Hepatocyte (in vitro differentiated cells): ENCODE measurements around the gene CFAP161. TPM values are rescaled to one million over a fixed set of nuclear protein-coding genes. Genes with fewer than 3 reads are reported as not detected.

Source experiments
- DNase-seq: peaks from one replicate; pipeline ENCODE4 v3.0.0-alpha.2; 2016; ENCODE audit warnings: low spot score
- H2AFZ ChIP-seq: fragments of 200-600 bp; sonication (generic); 2 replicates; pipeline ENCODE4 v1.6.0; 2016; ENCODE audit warnings: antibody characterized with exemption, mild to moderate bottlenecking
- H3K27ac ChIP-seq: fragments of 200-600 bp; sonication (generic); 2 replicates; pipeline ENCODE4 v1.5.1; 2016; ENCODE audit warnings: mild to moderate bottlenecking
- H3K27me3 ChIP-seq: fragments of 200-600 bp; sonication (generic); 2 replicates; pipeline ENCODE4 v1.6.1; 2016
- H3K36me3 ChIP-seq: fragments of 200-600 bp; sonication (generic); replicated peaks from 2 replicates; pipeline ENCODE4 v1.5.1; 2016; ENCODE audit warnings: low read depth; ENCODE audit not compliant: insufficient read depth
- H3K4me1 ChIP-seq: fragments of 200-600 bp; sonication (generic); 2 replicates; pipeline ENCODE4 v1.5.1; 2016; ENCODE audit warnings: mild to moderate bottlenecking, moderate library complexity; ENCODE audit not compliant: insufficient read depth
- H3K4me2 ChIP-seq: fragments of 200-600 bp; sonication (generic); 2 replicates; pipeline ENCODE4 v1.6.0; 2016
- H3K4me3 ChIP-seq: fragments of 200-600 bp; sonication (generic); 2 replicates; pipeline ENCODE4 v1.5.1; 2016; ENCODE audit warnings: mild to moderate bottlenecking
- H3K79me2 ChIP-seq: fragments of 200-600 bp; sonication (generic); 2 replicates; pipeline ENCODE4 v1.6.0; 2017; ENCODE audit warnings: mild to moderate bottlenecking
- H3K9me2 ChIP-seq: fragments of 200-600 bp; sonication (generic); replicated peaks from 2 replicates; pipeline ENCODE4 v1.6.0; 2017; ENCODE audit warnings: mild to moderate bottlenecking; ENCODE audit not compliant: insufficient read depth
- H3K9me3 ChIP-seq: fragments of 200-600 bp; sonication (generic); 2 replicates; pipeline ENCODE4 v1.5.1; 2016; ENCODE audit warnings: low read depth, mild to moderate bottlenecking
- H4K20me1 ChIP-seq: fragments of 200-600 bp; sonication (generic); 2 replicates; pipeline ENCODE4 v1.6.0; 2016; ENCODE audit warnings: mild to moderate bottlenecking; ENCODE audit not compliant: insufficient read depth, poor library complexity, severe bottlenecking
- CTCF ChIP-seq: fragments of 200-600 bp; sonication (generic); IDR thresholded peaks from 2 replicates; pipeline ENCODE4 v1.5.1; 2016; ENCODE audit warnings: antibody characterized with exemption, mild to moderate bottlenecking; ENCODE audit not compliant: poor library complexity
- EZH2 ChIP-seq: fragments of 200-600 bp; sonication (generic); IDR thresholded peaks from 2 replicates; pipeline ENCODE4 v1.6.1; 2016; ENCODE audit warnings: antibody characterized with exemption, mild to moderate bottlenecking, borderline replicate concordance
- EZH2phosphoT487 ChIP-seq: fragments of 200-600 bp; sonication (generic); IDR thresholded peaks from one replicate; pipeline ENCODE4 v1.6.1; 2018; ENCODE audit warnings: antibody characterized with exemption, mild to moderate bottlenecking, low read depth, moderate library complexity; ENCODE audit not compliant: unreplicated experiment, severe bottlenecking
- WGBS: methylation state at CpG from one replicate; pipeline ENCODE4 v1.1.6; 2016; ENCODE audit warnings: low lambda C conversion rate; ENCODE audit errors: missing lambda C conversion rate; 5-methylcytosine and 5-hydroxymethylcytosine counted together
- polyA plus RNA-seq: library from polyadenylated mRNA; unstranded; fragments of >200 nt; fragmentation: Nextera tagmentation; extraction: Ambion mirVana; gene quantifications from 2 replicates; pipeline ENCODE4 v1.2.1, GENCODE V29; 2016
- total RNA-seq: library from RNA; depleted of rRNA; stranded (reverse); fragments of >200 nt; gene quantifications from 2 replicates; pipeline ENCODE4 v1.2.3, GENCODE V29; 2014

The CFAP161 gene
- total RNA-seq (0.32 TPM in 1 of 2 replicates, not detected in the other), polyA plus RNA-seq (0.81 TPM in 1 of 2 replicates, not detected in the other)

GRCh38 chr15:81133782-81134461 is at the start of gene CFAP161:
TSS of gene CFAP161 (plus strand) at chr15:81134270. CDS start at chr15:81134330, 60 bp downstream.
- H3K27me3 ChIP-seq: peaks cover 42% of the 10 kb centered on the region
- peak within 1 kb of the TSS; percentile 32 for H2AFZ ChIP-seq
- peak within 1 kb of the TSS; percentile 75 for H3K4me2 ChIP-seq
- no peak within 1 kb of the TSS for H3K4me3 ChIP-seq
- no peaks in the 10 kb centered on the region for H3K79me2 ChIP-seq
- peaks cover 2% of the 10 kb centered on the region for H3K9me3 ChIP-seq
- H3K27ac ChIP-seq: no peak within 1 kb of the TSS
- WGBS: under 1% methylated on average over 32 of the region's 33 CpGs
- no peaks in the 10 kb centered on the region for H3K4me1 ChIP-seq
- H3K36me3 ChIP-seq: no peaks in the 10 kb centered on the region
- no peaks in the 10 kb centered on the region for H3K9me2 ChIP-seq
- DNase-seq: peak; percentile 86
- no peak for TF ChIP-seq CTCF
- no peak for TF ChIP-seq EZH2phosphoT487
- no peak for TF ChIP-seq EZH2
- H4K20me1 ChIP-seq: no peaks in the 10 kb centered on the region

GRCh38 chr15:81084716-81085115 is 49.4 kb upstream of the CFAP161 start:
- no peak for DNase-seq
- H2AFZ ChIP-seq: no peak overlapping the region
- H3K79me2 ChIP-seq: no peaks in the 10 kb centered on the region
- H3K4me1 ChIP-seq: no peaks in the 10 kb centered on the region
- no peaks in the 10 kb centered on the region for H3K9me3 ChIP-seq
- TF ChIP-seq CTCF: no peak
- TF ChIP-seq EZH2: no peak
- no peak for TF ChIP-seq EZH2phosphoT487
- no peak overlapping the region for H3K4me3 ChIP-seq
- H3K27ac ChIP-seq: no peak overlapping the region
- 88% methylated on average over 4 of the region's 4 CpGs for WGBS
- no peaks in the 10 kb centered on the region for H4K20me1 ChIP-seq
- H3K4me2 ChIP-seq: no peak overlapping the region
- no peaks in the 10 kb centered on the region for H3K36me3 ChIP-seq
- no peaks in the 10 kb centered on the region for H3K27me3 ChIP-seq
- H3K9me2 ChIP-seq: no peaks in the 10 kb centered on the region

GRCh38 chr15:81085213-81085612 is 48.9 kb upstream of the CFAP161 start:
- Histone ChIP-seq H2AFZ (no peak overlapping the region), H3K9me2 (no peaks in the 10 kb centered on the region), H3K27me3 (no peaks in the 10 kb centered on the region), H3K79me2 (no peaks in the 10 kb centered on the region), H3K4me3 (no peak overlapping the region), H3K4me1 (no peaks in the 10 kb centered on the region), H3K4me2 (no peak overlapping the region), H3K27ac (no peak overlapping the region), H3K9me3 (no peaks in the 10 kb centered on the region), H4K20me1 (no peaks in the 10 kb centered on the region), H3K36me3 (no peaks in the 10 kb centered on the region)
- 62% methylated on average over 2 of the region's 2 CpGs for WGBS
- TF ChIP-seq CTCF (no peak), EZH2 (no peak)
- no peak for DNase-seq
